Anterior cingulate cortex (tissue), 58 donors: ENCODE results near the gene EXD2.
"Not testable (repeated sequence)": the region's sequence is repeated elsewhere in the genome, so short reads cannot be mapped to it uniquely, and the experiment has no call there.

Source experiments
- DNase-seq, 58 donors: peaks; one replicate each; lab custom pipeline; 2025; lab: John Stamatoyannopoulos, UW

The EXD2 gene

DNA sequence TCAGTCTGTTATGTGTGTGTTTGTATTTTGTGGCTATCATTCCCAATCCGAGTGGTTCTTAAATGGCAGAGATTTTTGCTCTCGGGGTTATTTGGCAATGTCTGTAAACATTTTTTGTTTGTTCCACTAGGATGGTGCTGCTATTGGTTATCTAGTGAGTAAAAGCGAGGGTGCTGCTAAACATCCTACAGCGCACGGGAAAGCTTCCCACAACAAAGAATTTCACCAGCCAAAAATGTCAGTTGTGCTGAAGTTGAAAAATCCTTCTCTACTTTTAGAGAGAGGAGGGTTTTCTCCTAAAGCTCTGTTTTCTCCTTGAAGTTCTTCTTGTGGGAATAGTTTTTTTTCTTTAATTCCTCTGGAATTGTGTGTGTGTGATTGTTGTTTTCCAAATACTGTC is 2.4 kb downstream of the EXD2 start:
- no peak for DNase-seq

- no peak for DNase-seq
Measured at GRCh38 chr14:69199786-69200185, 8.5 kb downstream of the EXD2 start.

DNA sequence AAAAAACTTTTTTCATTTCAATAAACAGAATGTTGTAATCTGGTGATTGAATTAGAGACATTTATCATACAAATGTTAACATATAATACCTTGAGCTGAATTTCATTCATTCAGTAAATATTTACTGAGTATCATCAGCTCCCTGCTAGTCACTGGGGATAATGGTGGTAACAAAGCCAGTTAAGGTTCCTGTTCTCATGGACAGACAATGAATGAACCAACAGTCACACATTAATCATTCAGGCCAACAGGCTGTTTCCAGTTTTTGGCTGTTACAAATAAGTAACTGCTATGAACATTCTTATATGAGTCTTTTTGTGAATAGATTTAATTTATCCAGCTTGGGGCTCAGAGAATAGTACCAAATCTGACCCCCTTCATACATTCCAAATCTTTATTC is 13.5 kb downstream of the EXD2 start:
- DNase-seq: no peak

DNA sequence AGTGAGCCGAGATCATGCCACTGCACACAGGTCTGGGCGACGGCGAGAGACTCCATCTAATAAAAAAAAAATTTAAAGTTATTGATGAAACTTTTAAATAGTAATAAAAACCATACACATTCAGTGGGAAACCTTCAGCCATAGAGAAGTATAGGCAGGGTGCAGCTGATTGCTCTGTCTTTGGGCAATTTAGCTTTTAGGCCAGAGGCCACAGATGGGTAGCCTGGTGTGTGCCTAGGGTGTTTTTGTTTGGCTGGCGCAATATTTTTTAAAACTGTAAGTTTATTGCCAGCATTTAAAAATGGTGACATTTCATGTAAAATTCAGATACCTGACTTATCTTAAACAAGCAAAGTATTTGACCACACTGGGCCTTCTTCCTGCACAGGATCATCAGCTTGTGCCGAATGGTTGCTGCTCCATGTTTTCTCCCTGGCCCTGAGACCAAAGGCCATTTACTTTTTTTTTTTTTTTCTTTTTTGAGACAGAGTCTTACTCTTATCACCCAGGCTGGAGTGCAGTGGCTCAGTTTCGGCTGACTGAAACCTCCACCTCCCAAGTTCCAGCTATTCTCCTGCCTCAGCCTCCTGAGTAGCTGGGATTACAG is 16.2 kb downstream of the EXD2 start:
- DNase-seq: no peak

DNA sequence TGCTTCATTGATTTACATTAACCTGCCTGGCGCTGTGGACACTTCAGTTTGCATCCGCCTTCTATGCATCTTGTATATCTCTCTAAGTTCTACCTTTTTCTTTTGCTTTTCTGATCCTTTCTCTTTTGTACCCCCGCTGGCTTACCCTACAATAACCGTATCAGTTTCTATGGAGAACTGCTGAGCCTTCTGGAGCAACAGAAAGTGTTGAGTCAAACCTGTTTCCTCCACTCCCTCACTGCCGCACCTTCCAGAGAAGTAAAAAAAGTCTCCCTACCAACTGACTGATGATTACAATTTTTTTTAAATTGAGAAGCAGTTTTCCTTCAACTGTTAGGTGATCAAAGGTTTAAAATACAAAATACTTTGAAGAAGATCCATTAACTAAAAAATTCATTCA is 17.4 kb downstream of the EXD2 start:
- no peak for DNase-seq

GRCh38 chr14:69214393-69214792 is 23.1 kb downstream of the EXD2 start:
- DNase-seq: no peak

GRCh38 chr14:69217663-69218062 is 26.4 kb downstream of the EXD2 start:
- not testable (repeated sequence) for DNase-seq

DNA sequence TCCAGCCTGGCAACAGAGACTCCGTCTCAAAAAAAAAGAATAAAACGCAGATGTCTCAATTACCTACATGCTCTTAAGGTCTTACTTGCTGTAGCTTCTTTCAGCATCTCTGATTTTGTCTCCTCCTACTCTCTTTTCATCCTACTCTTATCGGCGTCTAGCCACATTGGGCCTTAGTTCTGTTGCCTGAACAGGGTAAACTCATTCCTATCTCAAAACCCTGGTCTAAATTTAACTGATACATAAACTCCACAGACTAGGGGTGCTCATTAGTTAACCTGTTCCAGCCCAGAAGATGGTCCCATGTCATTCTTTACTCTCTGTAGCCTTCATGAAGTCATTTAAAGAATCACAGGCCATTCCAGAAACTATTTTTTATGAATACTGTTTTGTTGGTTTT is 33.6 kb downstream of the EXD2 start:
- DNase-seq: no peak

DNA sequence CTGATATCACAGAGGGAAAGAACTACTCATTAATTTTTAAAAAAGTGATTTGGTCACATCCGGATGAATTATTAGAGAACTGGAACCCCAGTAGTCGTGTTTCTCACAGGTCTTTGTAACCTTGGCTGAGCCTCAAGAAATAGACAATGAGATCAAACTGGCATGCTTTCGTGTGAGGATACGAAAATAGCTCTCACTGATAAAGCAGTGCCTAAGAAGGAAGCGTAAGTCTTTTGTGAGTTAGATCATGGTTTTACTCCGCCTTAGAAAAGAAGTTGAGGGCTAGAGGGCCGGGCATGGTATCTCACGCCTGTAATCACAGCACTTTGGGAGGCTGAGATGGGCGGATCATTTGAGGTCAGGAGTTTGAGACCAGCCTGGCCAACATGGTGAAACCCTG is 34.9 kb downstream of the EXD2 start:
- no peak for DNase-seq

GRCh38 chr14:69226736-69227135 is 35.4 kb downstream of the EXD2 start:
- DNase-seq: no peak

DNA sequence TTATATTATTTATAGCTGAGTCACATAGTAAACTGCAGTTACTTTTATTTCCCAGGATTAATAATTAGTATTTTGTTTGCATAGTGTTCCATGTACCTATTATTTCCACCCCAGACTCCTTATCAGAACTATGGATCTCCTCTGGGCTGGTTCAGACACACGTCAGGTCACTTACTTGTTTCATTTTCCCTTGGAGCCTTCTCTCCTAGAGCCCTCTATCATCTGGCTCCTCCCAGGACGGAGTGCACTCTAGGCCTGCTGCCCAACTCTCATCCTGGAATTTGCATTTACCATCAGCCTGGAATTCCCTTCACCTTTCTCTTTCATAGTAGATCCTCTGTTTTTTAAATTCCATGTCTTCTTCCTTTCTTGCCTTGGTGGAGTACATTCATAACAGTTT is 40.2 kb downstream of the EXD2 start:
- DNase-seq: no peak

- no peak for DNase-seq
Measured at GRCh38 chr14:69232388-69232787, 41.1 kb downstream of the EXD2 start.

DNA sequence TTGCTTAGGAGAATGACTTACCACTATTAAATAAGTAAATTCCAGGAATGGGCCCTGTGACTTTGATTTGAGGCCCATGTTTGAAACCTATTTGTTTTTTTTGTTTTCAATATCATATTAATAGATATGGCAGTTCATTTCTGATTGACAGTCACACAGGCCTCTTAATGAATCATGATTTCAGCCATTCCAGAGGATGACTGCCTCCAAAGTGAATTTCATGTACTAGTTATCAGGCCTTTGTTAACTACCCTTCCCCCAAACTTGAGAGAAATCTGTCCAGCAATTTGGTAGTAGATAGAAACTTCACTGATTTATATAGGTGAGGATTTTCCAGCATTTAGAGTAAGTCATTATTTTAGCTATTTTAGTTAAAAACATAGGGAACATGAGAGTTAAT is 42.8 kb downstream of the EXD2 start:
- no peak for DNase-seq

DNA sequence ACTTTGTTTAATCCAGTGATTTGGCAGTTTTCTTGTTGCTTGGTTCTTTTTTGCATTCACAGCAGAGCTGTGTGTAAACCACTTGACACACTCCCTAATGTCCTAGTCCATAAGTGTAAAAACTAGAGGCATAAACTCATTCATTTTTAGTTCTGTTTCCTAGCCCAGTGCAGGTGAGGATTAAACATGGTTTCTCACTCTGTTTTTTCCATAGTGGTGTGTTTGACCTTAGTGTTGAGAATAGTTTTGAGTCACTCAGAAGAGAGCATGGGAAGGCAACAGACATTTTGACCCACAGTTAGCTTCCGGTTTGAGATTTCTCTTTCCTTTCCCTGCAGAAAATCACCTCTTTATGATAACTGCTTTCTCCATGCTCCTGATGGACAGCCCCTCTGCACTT is 44.4 kb downstream of the EXD2 start:
- no peak for DNase-seq

GRCh38 chr14:69237142-69237541 is 45.8 kb downstream of the EXD2 start:
- no peak for DNase-seq

GRCh38 chr14:69237584-69237983 is 46.3 kb downstream of the EXD2 start:
- peak in 6 of 58 donors; percentile 7 to 45 (median 14) for DNase-seq

DNA sequence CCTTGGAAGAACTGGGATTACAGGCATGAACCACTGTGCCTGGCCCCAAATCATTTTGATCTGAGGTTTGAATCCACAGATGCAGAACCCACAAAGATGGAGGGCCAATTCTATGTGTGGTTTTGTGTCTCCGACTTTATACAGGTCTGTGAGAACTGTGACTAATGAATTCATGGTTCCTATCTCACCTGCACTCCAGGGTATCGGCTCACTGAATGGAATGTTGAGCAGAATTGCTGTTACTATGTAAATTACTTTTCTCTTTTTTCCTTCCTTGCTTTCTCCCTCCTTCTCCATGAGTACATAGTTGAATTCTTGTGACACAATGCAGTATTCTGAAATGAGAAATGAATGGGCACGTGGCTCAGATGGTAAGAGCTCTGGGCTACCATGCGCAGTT is 47.6 kb downstream of the EXD2 start:
- no peak for DNase-seq

- no peak for DNase-seq
Measured at GRCh38 chr14:69240527-69241173, 49.4 kb downstream of the EXD2 start.

- DNase-seq: no peak
Measured at GRCh38 chr14:69241577-69241976, 50.3 kb downstream of the EXD2 start.

- peak in 25 of 58 donors; percentile 8 to 66 (median 29) for DNase-seq
Measured at GRCh38 chr14:69242311-69243224, 51.3 kb downstream of the EXD2 start.

GRCh38 chr14:69244946-69245345 is 53.6 kb downstream of the EXD2 start:
- DNase-seq: no peak

DNA sequence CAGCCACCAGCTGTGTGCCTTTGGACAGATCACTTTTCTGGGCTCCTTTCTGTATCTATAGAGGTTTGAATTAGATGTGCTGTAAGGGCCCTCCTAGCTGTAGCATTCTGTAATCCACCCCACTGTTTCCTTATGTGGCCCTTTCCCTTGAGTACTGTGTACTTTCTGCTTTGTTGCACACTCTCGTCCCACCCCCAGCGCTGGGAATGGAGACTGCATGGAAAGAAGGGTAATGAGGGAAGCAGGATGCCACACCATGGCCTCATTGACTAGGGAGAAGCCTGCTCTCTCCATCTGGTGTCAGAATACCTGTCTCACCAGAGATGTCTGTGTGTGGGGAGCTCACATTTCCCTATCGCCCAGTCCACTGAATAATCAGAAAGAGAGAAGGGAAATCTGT is 55.0 kb downstream of the EXD2 start:
- DNase-seq: no peak
